Natural killer cell (primary cell): ENCODE measurements around the gene ILKAP. TPM values are rescaled to one million over a fixed set of nuclear protein-coding genes. Genes with fewer than 3 reads are reported as not detected.

Source experiments
- ATAC-seq, 3 donors: fragments of 150-1000 bp in 2 of 3; fragments of 200-7000 bp in 1 of 3; cut with Tn5 transposase; 1 replicate in 1 of 3; 2 replicates in 2 of 3; pipeline ENCODE4 v1.10.0; 2021; ENCODE audit warnings: mild to moderate bottlenecking in 2 of 3, moderate library complexity in 2 of 3
- DNase-seq, 2 donors: peaks; one replicate each; pipeline versions ENCODE4 v3.0.0 to v3.0.0-alpha.2; 2013 to 2021; ENCODE audit warnings: mixed read lengths in 1 of 2
- H3K27ac ChIP-seq: one replicate; pipeline ENCODE4 v1.5.1; 2013; ENCODE audit warnings: mild to moderate bottlenecking, low read length
- H3K27me3 ChIP-seq: one replicate; pipeline ENCODE4 v1.6.1; 2013; ENCODE audit warnings: low read length; ENCODE audit not compliant: control insufficient read depth, insufficient read depth
- H3K36me3 ChIP-seq: one replicate; pipeline ENCODE4 v1.6.1; 2013; ENCODE audit warnings: low read length; ENCODE audit not compliant: control insufficient read depth, insufficient read depth
- H3K4me1 ChIP-seq: one replicate; pipeline ENCODE4 v1.6.1; 2013; ENCODE audit warnings: low read length; ENCODE audit not compliant: control insufficient read depth, insufficient read depth
- H3K4me3 ChIP-seq: one replicate; pipeline ENCODE4 v1.5.1; 2013; ENCODE audit warnings: low read length
- H3K9me3 ChIP-seq: one replicate; pipeline ENCODE4 v1.6.1; 2013; ENCODE audit warnings: low read length; ENCODE audit not compliant: control insufficient read depth, insufficient read depth
- H3K27ac Mint-ChIP-seq, 2 donors: one replicate each; pipeline ENCODE4 v1.8.0; 2022; ENCODE audit warnings: mild to moderate bottlenecking in 2 of 2, mixed read lengths in 2 of 2, moderate library complexity in 1 of 2
- H3K27me3 Mint-ChIP-seq, 2 donors: one replicate each; pipeline ENCODE4 v1.8.0; 2022; ENCODE audit warnings: low read depth in 2 of 2, mixed read lengths in 2 of 2
- H3K36me3 Mint-ChIP-seq: one replicate; pipeline ENCODE4 v1.8.0; 2022; ENCODE audit warnings: mixed read lengths
- H3K4me1 Mint-ChIP-seq, 2 donors: one replicate each; pipeline ENCODE4 v1.8.0; 2022; ENCODE audit warnings: mixed read lengths in 2 of 2
- H3K4me3 Mint-ChIP-seq: one replicate; pipeline ENCODE4 v1.8.0; 2022; ENCODE audit warnings: mild to moderate bottlenecking, moderate library complexity, mixed read lengths
- H3K9me3 Mint-ChIP-seq, 2 donors: one replicate each; pipeline ENCODE4 v1.8.0; 2022; ENCODE audit warnings: mixed read lengths in 2 of 2
- WGBS: methylation state at CpG from one replicate; pipeline ENCODE4 v1.1.7; 2013; ENCODE audit warnings: missing lambda C conversion rate; ENCODE audit not compliant: insufficient coverage; 5-methylcytosine and 5-hydroxymethylcytosine counted together
- intact Hi-C: fragments of 100-400 bp; cut with micrococcal nuclease; formaldehyde crosslinking; loops from one replicate; pipeline ENCODE4 v1.14.2; 2022
- total RNA-seq, 4 donors: library from RNA; stranded (reverse); fragments of 120-200 nt in 1 of 4; gene quantifications; one replicate each; pipeline versions ENCODE4 v1.2.3 to v1.2.4, GENCODE V29; 2013 to 2022
- TF ChIP-seq, protein P1 (sequence below): fragments of 200-600 bp; IDR thresholded peaks from one replicate; pipeline ENCODE4 v1.8.0; 2022; ENCODE audit warnings: antibody characterized with exemption

The ILKAP gene
- total RNA-seq, 3 donors from 2014 or later (not counting 1 experiment from before 2014, with no cell fraction given), result 146 to 200 (median 183) TPM

GRCh38 chr2:238122287-238123217, 80.9 kb downstream of the ILKAP start:
- H3K4me1 Mint-ChIP-seq, result no peaks in the 10 kb centered on the region

GRCh38 chr2:238121511-238122286, 81.8 kb downstream of the ILKAP start:
- no peaks in the 10 kb centered on the region for H3K4me1 Mint-ChIP-seq
- DNase-seq (no peak), ATAC-seq (no peak)
- H3K36me3 Mint-ChIP-seq, result no peaks in the 10 kb centered on the region
- H3K27ac ChIP-seq, result no peak overlapping the region
- intact Hi-C loops, result no loop called here
- H3K27ac Mint-ChIP-seq, result no peak overlapping the region
- no peaks in the 10 kb centered on the region for H3K9me3 ChIP-seq
- 93% methylated on average over 27 of the region's 27 CpGs for WGBS
- H3K27me3 ChIP-seq, result no peaks in the 10 kb centered on the region
- no peaks in the 10 kb centered on the region for H3K4me1 ChIP-seq
- H3K4me3 ChIP-seq, result no peak overlapping the region
- no peak overlapping the region for H3K4me3 Mint-ChIP-seq
- H3K36me3 ChIP-seq, result no peaks in the 10 kb centered on the region
- H3K9me3 Mint-ChIP-seq, result no peaks in the 10 kb centered on the region
- H3K27me3 Mint-ChIP-seq, result peaks cover 0 to 12% of the 10 kb centered on the region in 2 donors
- TF ChIP-seq, protein P1, sequence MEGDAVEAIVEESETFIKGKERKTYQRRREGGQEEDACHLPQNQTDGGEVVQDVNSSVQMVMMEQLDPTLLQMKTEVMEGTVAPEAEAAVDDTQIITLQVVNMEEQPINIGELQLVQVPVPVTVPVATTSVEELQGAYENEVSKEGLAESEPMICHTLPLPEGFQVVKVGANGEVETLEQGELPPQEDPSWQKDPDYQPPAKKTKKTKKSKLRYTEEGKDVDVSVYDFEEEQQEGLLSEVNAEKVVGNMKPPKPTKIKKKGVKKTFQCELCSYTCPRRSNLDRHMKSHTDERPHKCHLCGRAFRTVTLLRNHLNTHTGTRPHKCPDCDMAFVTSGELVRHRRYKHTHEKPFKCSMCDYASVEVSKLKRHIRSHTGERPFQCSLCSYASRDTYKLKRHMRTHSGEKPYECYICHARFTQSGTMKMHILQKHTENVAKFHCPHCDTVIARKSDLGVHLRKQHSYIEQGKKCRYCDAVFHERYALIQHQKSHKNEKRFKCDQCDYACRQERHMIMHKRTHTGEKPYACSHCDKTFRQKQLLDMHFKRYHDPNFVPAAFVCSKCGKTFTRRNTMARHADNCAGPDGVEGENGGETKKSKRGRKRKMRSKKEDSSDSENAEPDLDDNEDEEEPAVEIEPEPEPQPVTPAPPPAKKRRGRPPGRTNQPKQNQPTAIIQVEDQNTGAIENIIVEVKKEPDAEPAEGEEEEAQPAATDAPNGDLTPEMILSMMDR, result no peak

More at GRCh38 chr2:238122287-238123217, 80.9 kb downstream of the ILKAP start:
- no peak for DNase-seq
- H3K9me3 Mint-ChIP-seq, result no peaks in the 10 kb centered on the region
- Histone ChIP-seq H3K27ac (no peak overlapping the region), H3K9me3 (no peaks in the 10 kb centered on the region), H3K4me1 (peaks cover 5% of the 10 kb centered on the region), H3K36me3 (no peaks in the 10 kb centered on the region), H3K4me3 (no peak overlapping the region), H3K27me3 (no peaks in the 10 kb centered on the region)
- no peaks in the 10 kb centered on the region for H3K36me3 Mint-ChIP-seq
- TF ChIP-seq, protein P1, result no peak
- intact Hi-C loops, result no loop called here
- WGBS, result 93% methylated on average over 29 of the region's 29 CpGs
- H3K4me3 Mint-ChIP-seq, result no peak overlapping the region
- H3K27ac Mint-ChIP-seq, result no peak overlapping the region
- ATAC-seq, result no peak
- peaks cover 0 to 11% of the 10 kb centered on the region in 2 donors for H3K27me3 Mint-ChIP-seq

GRCh38 chr2:238120463-238121298, 82.8 kb downstream of the ILKAP start:
- Histone ChIP-seq H3K27me3 (no peaks in the 10 kb centered on the region), H3K9me3 (no peaks in the 10 kb centered on the region), H3K36me3 (no peaks in the 10 kb centered on the region), H3K4me1 (no peaks in the 10 kb centered on the region), H3K4me3 (no peak overlapping the region), H3K27ac (no peak overlapping the region)
- ATAC-seq, result no peak
- H3K27me3 Mint-ChIP-seq, result peaks cover 0 to 12% of the 10 kb centered on the region in 2 donors
- 76% methylated on average over 29 of the region's 30 CpGs for WGBS
- intact Hi-C loops, result no loop called here
- TF ChIP-seq, protein P1, result no peak
- no peak for DNase-seq
- H3K4me3 Mint-ChIP-seq, result no peak overlapping the region
- H3K27ac Mint-ChIP-seq, result no peak overlapping the region
- H3K9me3 Mint-ChIP-seq, result no peaks in the 10 kb centered on the region
- H3K36me3 Mint-ChIP-seq, result no peaks in the 10 kb centered on the region
- no peaks in the 10 kb centered on the region for H3K4me1 Mint-ChIP-seq

Other genes with a start within 250 kb of the ILKAP start
- gene UBE2F, start 236.7 kb downstream of the ILKAP start, total RNA-seq, result 100 to 1,000 TPM in 1 of 3 donors, 10 to 100 TPM in 2; 82.4 to 135 (median 96.1) TPM
- 10 to 100 TPM; 16.3 to 24.6 (median 20.1) TPM for gene SCLY, start 142.7 kb downstream of the ILKAP start, total RNA-seq
- not detected for gene ESPNL, start 103.4 kb downstream of the ILKAP start, total RNA-seq
- not detected for gene KLHL30, start 65.0 kb downstream of the ILKAP start, total RNA-seq
- 1 to 10 TPM in 2 of 3 donors, under 1 TPM in 1; 0.33 to 4.8 (median 4.3) TPM for gene ERFE, start 44.7 kb downstream of the ILKAP start, total RNA-seq
- gene HES6, start 36.3 kb upstream of the ILKAP start, total RNA-seq, result 10 to 100 TPM; 11.3 to 15.4 (median 13.5) TPM
- gene PER2, start 84.9 kb upstream of the ILKAP start, total RNA-seq, result 10 to 100 TPM; 26.3 to 32.9 (median 32.6) TPM
- 10 to 100 TPM in 2 of 3 donors, 1 to 10 TPM in 1; 9.7 to 11.9 (median 11.3) TPM for gene TRAF3IP1, start 116.8 kb upstream of the ILKAP start, total RNA-seq
- gene ASB1, start 223.2 kb upstream of the ILKAP start, total RNA-seq, result 10 to 100 TPM; 38.3 to 47.5 (median 38.9) TPM